DMS114 treated with DMSO at 0.1 percent for 48 hours (cell line): Measurements from ENCODE around the gene IGF2R.
"Not testable (repeated sequence)": the region's sequence is repeated elsewhere in the genome, so short reads cannot be mapped to it uniquely, and the experiment has no call there.

Experiments used
- DNase-seq: peaks from one replicate; lab custom pipeline; 2025; ENCODE audit not compliant: unreplicated experiment; lab: John Stamatoyannopoulos, UW

Gene IGF2R

DNA sequence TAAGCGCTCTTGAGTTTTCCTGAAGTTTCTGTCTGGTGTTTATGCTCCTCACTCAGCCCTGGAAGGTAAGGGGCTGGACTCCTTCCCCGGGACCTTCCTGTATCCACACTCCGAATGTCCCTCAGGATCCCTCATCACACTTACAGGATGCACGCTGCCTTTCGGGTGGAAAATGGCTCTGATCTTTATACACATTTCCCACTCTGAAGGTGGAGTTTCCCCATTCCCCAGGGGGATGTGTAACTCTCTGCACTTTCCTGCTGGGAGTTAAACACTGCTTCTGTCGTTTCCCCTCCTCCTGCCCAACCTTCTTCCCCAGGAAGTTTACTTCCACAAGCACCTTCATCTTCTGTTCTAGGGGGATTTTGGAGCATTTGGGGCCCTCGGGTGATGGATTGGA is 17.1 kb upstream of the IGF2R start:
- no peak for DNase-seq

DNA sequence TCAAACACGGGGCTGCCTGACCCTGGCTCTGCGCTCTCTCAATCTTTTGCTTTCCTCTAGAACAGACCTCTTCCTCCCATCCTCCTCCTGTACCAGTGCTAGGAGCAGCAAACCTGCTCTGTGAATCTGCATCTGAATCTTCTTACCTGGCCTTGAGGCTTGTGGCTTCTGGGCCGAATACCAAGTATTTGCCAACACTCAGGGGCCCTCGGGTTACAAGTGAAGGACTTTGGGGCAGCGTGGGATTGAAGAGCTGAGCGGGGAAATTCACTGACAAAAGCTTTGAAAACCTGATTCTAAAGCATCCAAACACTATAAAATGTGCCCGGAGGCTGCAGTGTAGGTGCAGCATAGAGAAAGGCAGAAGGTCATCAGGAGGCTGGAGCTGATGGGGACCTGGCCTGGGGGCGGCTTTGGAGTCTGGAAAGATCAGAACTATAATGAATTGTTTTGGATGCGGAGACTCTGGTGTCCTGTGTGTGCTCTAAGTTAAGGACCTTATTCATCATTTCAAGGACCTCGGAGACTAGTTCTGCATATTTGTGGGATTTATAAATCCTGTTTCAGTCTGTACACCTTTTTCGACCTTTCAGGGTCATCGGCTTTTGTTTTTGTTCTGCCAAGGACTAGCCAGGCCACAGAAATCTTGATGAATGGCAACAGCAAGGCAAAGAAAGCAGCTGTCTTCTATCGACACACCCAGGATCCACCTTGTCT is 16.4 kb upstream of the IGF2R start:
- DNase-seq, result no peak

DNA sequence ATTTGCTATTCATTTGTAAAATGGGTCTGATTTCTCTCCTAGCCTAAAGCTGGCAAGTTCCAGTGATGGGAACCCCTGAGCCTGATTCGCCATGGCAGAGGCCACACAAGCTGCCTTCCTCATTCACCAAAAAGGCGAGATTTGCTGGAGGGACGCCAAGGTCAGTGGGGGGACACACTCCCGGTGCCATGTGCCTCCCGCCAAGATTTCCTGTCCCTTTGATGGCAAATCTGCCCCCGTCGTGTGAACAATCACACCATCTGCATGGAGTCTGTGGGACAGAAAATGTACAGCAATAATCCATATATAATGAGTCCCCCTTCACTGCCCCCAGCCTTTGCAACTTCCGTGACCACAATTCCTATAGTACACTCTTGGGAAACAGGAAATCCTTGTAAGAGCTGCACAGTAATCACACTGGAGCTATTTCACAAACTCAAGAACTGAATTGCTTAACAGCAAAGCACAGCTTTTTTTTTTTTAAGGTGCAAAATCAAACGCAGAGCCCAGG is 15.7 kb upstream of the IGF2R start:
- DNase-seq, result no peak

DNA sequence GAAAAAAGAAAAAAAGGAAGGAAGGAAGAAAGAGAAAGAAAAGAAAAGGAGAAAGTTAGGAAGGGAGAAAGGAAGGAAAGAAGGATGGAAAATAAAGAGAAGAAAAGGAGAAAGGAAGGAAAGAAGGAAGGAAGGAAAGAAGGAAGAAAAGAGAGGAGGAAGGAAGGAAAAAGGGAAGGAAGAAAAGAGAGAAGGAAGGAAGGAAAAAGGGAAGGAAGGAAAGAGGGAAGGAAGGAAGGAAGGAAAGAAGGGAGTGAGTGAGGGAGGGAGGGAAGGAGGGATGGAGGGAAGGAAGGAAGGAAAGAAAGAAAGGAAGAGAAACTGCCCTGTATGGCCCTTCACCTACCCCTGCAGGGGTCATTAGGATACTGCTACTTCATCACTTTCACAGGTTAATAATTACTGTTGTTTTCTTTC is 12.9 kb upstream of the IGF2R start:
- no peak for DNase-seq

DNA sequence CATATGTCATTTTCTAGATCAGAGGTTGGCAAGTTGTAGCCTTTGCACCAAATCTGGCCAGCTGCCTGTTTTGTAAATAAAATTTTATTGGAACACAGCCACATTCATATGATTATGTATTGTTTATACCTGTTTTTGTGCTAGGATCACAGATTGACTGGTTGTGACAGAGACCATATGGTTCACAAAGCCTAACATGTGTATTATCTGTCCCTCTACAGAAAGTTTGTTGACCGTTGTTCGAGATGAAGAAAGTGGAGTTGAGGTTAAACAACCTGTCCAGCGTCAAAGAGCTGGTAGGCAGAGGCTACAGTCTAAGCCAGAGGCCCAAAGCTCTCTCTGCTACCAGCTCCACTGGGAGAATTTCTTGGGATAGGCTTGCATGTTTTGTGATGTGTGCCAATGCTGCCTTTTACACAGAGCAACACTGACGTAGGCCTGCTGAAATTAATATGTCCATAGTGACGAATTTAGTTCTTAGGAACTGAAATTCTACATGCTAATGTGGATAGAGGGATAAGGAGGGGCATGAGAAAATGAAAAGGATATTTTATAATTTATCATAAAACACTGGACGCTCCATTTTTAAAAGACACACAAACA is 11.7 kb upstream of the IGF2R start:
- DNase-seq, result no peak

DNA sequence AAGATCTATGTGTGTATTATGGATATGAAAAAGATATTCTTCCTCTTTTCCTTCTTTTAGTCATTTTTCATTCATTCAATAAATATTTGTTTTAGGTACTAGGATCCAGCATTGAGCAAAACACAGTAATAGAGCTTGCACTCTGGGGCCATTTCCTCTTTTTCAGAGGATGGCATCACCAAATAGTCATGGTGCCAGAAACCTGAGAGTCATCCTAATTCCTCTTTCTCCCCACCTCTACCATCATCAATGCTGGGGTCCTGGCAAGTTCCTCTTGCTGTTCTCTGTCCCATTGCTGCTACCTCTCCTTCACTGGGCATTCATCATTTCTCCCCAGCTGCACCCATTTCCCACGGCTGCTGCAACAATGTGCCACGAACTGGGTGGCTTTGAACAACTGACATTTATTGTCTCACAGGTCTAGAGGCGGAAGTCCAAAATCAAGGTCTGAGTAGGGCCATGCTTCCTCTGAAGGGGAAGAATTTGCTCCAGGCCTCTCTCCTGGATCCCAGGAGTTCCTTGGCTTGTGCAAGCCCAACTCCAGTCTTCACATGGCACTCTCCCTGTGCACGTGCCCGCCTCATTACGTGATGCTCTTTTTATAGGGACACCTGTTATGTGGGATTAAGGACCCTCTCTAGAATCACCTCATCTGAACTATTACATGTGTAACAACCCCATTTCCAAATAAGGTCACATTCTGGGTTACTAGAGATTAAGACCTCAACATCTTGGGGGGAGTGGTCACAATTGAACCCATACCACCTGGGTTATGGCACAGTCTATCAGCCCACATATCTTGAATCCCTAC is 9.5 kb upstream of the IGF2R start:
- no peak for DNase-seq

DNA sequence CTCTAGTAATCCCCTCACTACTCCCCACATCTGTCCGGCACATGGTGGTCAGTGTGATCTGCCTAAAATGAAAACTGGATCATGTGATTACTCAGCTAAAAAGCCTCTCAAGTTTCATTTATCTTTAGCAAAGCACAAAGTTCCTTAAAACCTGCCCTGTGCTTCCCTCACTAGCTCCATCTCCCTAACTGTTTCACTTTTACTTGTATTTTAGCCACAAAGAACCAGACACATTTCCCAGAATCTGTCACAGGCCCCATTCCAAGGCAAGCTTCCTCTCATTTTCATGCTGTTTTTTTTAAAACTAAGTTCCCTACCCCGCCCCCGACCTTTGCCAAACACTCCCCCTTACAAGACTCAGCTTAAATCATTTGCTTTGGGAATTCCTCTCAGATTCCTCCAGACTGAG is 8.9 kb upstream of the IGF2R start:
- no peak for DNase-seq

DNA sequence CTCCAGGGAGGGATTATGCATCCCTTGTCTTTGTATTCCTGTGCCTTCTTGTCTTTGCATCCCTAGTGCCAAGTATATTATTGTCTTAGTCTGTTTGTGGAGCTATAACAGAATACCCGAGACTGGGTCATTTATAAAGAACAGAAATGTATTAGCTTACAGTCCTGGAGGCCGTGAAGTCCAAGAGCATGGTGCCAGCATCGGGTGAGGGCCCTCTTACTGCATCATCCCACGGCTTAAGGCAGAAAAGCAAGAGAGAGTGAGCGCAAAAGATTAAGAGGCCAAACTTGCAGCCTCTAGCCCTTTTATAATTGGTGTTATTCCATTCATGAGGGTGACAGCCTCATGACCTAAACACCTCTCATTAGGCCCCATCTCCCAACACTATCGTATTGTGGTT is 8.4 kb upstream of the IGF2R start:
- DNase-seq, result no peak

DNA sequence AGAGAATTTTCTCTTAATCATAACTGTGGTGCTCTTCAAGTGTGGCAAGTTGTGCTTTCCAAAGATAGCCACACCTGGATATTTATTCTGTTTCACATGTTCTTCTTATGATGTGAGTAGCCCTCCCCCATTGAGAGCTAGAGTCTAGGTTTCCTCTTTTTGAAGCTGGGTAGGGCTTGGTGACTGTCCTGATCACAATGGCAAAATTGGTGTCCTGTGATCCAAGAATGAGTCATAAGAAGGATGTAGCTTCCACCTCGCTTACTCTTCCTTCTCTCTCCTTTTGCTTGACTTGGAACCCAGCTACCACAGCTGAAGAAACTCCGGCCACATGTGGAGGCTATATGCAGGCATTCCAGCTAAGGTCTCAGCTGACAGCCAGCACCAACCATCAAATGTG is 7.4 kb upstream of the IGF2R start:
- DNase-seq, result no peak

DNA sequence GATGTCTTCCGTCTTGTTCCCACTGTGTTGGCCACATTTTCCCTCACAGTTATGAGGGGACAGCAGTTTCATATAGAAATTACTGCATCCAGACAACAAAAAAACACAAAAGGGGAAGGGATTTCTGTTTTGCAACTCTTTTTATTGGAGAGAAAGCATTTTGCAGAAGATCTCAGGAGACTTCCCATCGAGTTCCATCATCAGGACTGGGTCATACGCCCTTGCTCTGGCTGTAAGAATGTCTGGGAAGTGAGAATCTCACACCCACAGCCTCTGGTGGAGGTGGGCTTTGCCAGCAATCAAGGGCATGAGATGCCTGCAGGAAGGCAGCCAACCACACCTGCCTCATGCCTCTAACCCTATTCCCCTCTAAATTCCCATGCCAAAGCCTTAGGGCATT is 5.8 kb upstream of the IGF2R start:
- no peak for DNase-seq

DNA sequence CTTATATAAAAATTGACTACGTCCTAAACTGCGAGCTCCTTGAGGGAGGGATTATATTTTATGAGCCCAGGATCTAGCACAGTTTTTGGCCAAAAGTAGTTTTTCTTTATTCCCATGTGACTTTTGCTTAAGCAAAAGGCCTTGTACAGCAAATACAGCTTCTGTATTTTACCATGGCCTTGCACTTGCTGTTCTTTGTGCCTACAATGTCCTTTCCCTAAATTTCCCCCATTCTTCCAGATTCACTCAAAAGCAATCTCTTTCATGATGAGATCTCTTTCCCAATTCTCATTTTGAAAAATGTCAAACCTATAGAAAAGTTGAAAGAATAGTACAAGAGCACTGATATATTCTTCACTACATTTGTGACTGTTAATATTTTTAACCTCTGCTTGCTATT is 4.8 kb upstream of the IGF2R start:
- no peak for DNase-seq

DNA sequence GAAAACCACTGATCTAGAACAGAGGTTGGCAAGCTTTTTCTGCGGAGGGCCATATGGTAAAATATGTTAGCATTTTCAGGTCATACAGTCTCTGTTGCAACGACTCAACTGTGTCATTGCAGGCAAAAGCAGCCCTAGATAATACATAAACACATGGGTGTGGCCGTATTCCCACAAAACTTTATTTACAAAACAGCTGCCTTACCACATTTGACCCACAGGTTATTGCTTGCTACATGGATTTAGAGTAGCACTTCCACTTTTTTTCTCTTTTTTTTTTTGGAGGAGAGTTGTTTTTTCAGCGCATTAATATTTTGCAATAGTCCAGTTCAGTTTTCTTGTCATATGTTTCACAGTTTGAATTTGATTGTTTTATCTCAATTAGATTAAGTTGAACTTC is 2.5 kb upstream of the IGF2R start:
- no peak for DNase-seq

DNA sequence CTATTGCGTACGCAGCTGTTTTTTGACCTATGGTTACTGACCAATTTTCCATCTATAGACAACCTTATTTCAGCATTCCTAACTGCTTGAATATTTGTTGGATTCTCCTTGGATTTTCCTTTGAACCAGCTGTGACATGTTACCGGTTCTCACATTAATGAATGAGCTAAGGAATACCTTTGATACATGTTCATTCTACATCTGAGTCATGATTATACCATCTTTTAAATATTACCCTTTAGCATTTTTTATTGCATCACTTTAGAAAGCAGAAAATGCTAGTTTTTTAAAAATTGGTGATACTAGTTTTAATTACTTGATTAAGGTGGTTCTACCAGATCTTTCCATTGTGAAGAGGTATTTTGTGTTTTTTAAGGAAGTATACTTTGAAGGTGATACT is 1.9 kb upstream of the IGF2R start:
- no peak for DNase-seq

DNA sequence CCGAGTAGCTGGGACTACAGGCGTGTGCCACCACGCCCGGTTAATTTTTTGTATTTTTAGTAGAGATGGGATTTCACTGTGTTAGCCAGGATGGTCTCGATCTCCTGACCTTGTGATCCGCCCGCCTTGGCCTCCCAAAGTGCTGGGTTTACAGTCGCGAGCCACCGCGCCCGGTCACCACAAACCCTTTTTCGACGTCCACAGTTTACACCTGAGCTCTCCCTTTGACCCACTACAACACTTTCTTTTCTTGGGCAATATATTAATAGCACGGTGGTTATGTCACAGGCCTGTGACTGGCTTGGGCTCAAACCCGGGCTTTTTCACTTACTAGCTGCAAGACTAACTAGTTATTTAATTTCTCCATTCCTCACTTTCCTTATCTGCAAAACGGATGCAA is 1.3 kb upstream of the IGF2R start:
- not testable (repeated sequence) for DNase-seq

DNA sequence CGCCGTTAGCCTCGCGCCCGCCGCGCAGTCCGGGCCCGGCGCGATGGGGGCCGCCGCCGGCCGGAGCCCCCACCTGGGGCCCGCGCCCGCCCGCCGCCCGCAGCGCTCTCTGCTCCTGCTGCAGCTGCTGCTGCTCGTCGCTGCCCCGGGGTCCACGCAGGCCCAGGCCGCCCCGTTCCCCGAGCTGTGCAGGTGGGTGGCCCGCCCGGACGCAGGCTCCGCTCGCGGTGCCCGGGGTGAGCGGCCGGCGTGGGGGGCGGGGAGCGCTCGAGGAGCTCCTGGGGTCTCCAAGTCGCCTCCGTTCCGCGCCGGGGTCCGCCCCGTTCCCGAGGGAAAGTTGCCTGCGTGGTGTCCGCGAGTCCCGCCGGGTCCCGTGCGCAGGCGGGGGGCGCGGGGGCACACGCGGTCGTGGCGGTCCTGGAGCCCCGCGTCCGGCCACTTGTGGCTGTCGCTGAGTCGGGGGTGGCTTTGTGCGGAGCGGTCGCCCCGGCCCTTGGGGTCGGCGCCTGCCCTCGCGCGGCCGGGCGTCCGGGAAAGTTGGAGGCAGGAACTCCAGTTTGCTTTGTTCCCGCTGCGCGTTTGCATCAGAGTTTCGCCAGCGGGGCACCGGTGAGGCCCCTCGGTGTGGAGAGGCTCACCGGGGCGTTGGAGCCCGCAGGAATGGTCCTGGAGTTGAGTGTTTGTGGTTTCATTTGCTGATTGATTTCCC is 476 bp downstream of the IGF2R start:
- DNase-seq, result no peak

DNA sequence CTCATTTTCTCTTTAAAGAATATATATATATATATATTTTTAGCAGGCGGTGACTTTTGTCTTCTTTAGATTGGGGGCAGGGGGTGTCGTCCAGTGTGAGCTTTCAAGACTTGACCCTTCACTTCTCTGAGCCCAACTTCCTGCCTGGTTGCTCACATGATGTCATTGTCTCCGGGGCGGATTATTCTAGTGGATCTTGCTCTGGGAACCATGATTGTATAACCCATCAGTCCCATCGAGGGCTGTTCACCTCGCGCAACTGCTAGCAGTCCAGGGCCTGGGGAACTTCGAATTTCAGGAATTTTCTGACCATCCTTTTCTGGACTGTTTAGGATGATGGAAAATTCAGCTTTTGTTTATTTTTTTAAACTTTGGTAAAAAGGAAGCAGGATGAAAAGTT is 1.0 kb downstream of the IGF2R start:
- peak; percentile 14 for DNase-seq

DNA sequence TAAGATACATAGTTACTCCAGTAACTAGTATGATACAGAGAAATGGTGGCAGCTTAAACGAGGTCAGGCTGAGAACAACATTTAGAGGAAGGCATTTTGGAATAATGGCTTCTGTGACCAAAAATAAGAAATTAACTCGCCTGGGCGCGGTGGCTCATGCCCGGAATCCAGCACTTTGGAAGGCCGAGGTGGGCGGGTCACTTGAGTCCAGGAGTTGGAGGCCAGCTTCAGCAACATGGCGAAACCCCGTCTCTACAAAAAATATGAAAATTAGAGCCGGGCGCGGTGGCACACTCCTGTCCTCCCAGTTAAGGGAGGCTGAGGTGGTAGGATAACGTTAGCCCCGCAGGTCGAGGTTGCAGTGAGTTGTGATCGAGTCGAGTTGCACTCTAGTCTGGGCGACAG is 1.8 kb downstream of the IGF2R start:
- no peak for DNase-seq

DNA sequence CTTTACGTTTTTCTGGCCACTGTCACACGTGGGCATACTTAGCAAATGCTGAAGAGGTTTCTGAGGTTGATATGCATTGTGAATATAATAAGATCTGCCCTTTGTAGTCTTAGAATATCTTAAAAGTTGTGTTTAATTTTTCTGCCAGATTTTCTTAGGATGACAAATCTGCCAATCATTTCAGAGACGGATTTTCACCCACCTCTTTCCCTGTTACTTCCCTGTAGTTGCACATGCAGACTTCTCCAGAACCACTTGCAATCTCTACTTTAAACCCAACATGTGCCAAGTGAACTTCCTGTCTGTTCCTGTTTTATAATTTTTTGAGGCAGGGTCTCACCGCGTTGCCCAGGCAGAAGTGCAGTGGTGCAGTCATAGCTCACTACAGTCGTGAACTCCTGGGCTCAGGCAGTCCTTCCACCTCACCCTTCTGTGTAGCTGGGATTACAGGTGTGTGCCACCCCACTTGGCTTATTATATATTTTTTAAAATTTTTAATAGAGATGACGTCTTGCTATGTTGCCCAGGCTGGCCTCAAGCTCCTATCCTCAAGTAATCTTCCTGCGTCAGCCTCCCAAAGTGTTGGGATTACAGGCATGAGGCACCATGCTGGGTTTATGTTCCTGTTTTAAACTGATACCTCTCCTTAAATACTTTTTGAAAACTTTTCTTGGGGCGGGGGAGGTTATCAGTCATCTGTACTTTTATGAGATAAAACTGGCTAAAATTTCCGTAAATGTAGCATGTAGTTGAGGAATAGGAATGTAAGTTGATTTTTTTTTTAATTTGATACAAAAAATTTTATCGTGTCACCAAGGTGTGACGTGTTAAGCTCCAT is 2.7 kb downstream of the IGF2R start:
- no peak for DNase-seq

DNA sequence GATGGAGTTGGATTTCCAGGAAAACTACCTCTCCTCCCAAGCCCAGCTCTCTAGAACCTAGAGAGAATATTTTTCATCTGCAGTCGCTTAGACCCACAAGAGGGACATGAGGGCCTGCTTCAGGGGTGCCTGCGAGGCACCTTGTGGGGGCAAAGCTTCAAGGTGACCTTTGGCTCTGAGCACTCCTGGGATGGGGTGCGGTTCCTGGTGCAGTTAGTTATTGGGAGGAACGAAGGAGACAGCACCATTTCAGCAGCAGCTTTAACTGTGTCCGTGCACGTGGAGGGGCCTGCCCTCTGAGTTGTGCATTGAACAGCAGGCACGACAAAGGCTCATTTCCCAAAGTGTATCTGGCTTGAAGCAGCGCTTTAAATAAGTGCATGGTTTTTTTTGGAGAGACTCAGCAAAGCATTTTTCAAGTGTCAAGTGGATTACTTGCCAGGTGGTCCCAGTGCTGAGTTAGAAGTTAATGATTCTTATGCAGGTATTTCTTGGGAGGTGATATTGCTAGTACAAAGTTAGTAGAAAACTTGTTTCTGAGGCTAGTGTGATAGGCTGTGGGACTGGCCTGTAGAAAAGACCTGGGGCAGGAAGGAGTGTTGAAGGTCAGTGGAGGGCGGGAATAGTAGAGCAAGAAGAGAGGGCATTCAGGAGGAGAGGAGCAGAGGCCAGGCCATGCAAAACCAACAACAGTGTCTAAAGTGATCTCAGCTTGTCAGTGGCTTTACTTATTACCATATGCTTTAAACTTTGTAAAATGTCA is 3.8 kb downstream of the IGF2R start:
- no peak for DNase-seq

DNA sequence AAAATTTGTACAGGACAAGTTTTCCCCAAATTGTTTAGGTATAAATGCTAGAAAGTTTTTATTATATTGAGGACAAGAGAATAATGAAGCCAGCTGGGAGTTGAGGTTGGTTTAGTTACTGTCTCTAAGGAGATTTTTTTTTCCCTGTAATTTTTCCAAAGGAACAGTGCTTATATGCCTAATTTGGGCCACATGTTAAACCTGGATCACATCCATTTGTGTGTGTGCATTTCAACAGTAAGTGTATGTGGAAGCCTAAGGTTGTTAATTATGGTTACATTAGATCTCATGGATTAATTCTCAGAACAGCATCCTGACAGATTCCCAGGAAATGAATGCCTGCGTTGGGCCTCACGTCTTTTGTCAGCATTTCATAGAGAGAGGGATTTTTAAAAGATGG is 4.5 kb downstream of the IGF2R start:
- no peak for DNase-seq
